Omental fat pad (tissue), 4 donors: Measurements from ENCODE around the gene CENPVL1. TPM values are rescaled to one million over a fixed set of nuclear protein-coding genes. Genes with fewer than 3 reads are reported as not detected.
"Not testable (repeated sequence)": the region's sequence is repeated elsewhere in the genome, so short reads cannot be mapped to it uniquely, and the experiment has no call there.

ENCODE experiments used
- ATAC-seq: fragments of 150-250 bp; one replicate; pipeline ENCODE4 v1.9.1; 2016; ENCODE audit warnings: mild to moderate bottlenecking, moderate library complexity; ENCODE audit not compliant: low FRiP score
- DNase-seq: peaks from one replicate; pipeline ENCODE4 v3.0.0-alpha.2; 2019; ENCODE audit warnings: low spot score
- CTCF ChIP-seq, 3 donors: fragments of 450-650 bp; IDR thresholded peaks; one replicate each; pipeline ENCODE4 v1.5.1; 2016 to 2017; ENCODE audit warnings: antibody characterized with exemption in 3 of 3, mild to moderate bottlenecking in 3 of 3, moderate library complexity in 2 of 3
- total RNA-seq, 4 donors: library from RNA; depleted of rRNA; stranded (reverse); fragments of >200 nt; gene quantifications; one replicate each; pipeline ENCODE4 v1.1.0, GENCODE V29; 2016

The CENPVL1 gene
- not detected for total RNA-seq

- not testable (repeated sequence) for ATAC-seq
Measured at GRCh38 chrX:51710277-51711164, at the start of gene CENPVL1. TSS of gene CENPVL1 (plus strand) at chrX:51710512. CDS start at chrX:51710512, 0 bp downstream.

GRCh38 chrX:51665981-51666380 lies 44.3 kb upstream of the CENPVL1 start:
- no peak for TF ChIP-seq CTCF (IDR thresholded peaks at IDR 0.05)
- ATAC-seq (no peak), DNase-seq (no peak)

More at GRCh38 chrX:51710277-51711164, at the start of gene CENPVL1:
- not testable (repeated sequence) for DNase-seq

GRCh38 chrX:51679689-51680433 lies 30.5 kb upstream of the CENPVL1 start:
- not testable (repeated sequence) for ATAC-seq, DNase-seq

- DNase-seq, ATAC-seq: not testable (repeated sequence)
Measured at GRCh38 chrX:51681808-51682719, 28.2 kb upstream of the CENPVL1 start.

- not testable (repeated sequence) for DNase-seq, ATAC-seq
Measured at GRCh38 chrX:51682720-51683062, 27.6 kb upstream of the CENPVL1 start, which contains the start of gene CENPVL2. TSS of gene CENPVL2 (minus strand) at chrX:51682831. CDS start at chrX:51682831, 0 bp downstream.

GRCh38 chrX:51694254-51694653 lies 16.1 kb upstream of the CENPVL1 start:
- TF ChIP-seq CTCF (IDR thresholded peaks at IDR 0.05): no peak
- ATAC-seq (no peak), DNase-seq (no peak)

- no peak for ATAC-seq
Measured at GRCh38 chrX:51697397-51697796, 12.9 kb upstream of the CENPVL1 start.

GRCh38 chrX:51712943-51713647 lies 2.8 kb downstream of the CENPVL1 start:
- not testable (repeated sequence) for DNase-seq, ATAC-seq

More at GRCh38 chrX:51697397-51697796, 12.9 kb upstream of the CENPVL1 start:
- TF ChIP-seq CTCF (IDR thresholded peaks at IDR 0.05): no peak
- DNase-seq: no peak

- DNase-seq: no peak
- TF ChIP-seq CTCF (IDR thresholded peaks at IDR 0.05): no peak
- ATAC-seq: no peak
Measured at GRCh38 chrX:51728202-51728601, 17.9 kb downstream of the CENPVL1 start.
